OCI-LY7 (cell line): ENCODE measurements around the gene KHSRP. TPM values are rescaled to one million over a fixed set of nuclear protein-coding genes. Genes with fewer than 3 reads are reported as not detected.

ENCODE experiments used
- BruUV-seq: library from RNA; stranded (reverse); fragments of 400-500 nt; replicated peaks from 2 replicates; lab custom pipeline; 2021; lab: Mats Ljungman, UMichigan
- CTCF ChIA-PET: fragments of 300-600 bp; sonication (Branson Sonifier 250); formaldehyde crosslinking; loops from one replicate; lab custom pipeline; 2022; ENCODE audit warnings: antibody characterized with exemption; ENCODE audit not compliant: unreplicated experiment; lab: Charles Lee
- POLR2A ChIA-PET: fragments of 300-600 bp; sonication (Branson Sonifier 250); formaldehyde crosslinking; loops from one replicate; lab custom pipeline; 2022; ENCODE audit warnings: antibody characterized with exemption; lab: Charles Lee
- DNase-seq: peaks from one replicate; pipeline ENCODE4 v3.0.0-alpha.2; 2015; ENCODE audit warnings: low spot score
- H2AFZ ChIP-seq: fragments of 200-600 bp; sonication (generic), shearing (Covaris generic); 2 replicates; pipeline ENCODE4 v1.6.1; 2014; ENCODE audit warnings: mild to moderate bottlenecking, antibody characterized with exemption, low read length, moderate library complexity
- H3K27ac ChIP-seq: fragments of 200-600 bp; sonication (generic); 2 replicates; pipeline ENCODE4 v1.5.1; 2014; ENCODE audit warnings: mixed run types, low read depth, mild to moderate bottlenecking, moderate library complexity, low read length, inconsistent platforms; ENCODE audit not compliant: poor library complexity, severe bottlenecking
- H3K36me3 ChIP-seq: fragments of 200-600 bp; sonication (generic); 2 replicates; pipeline ENCODE4 v1.6.1; 2014; ENCODE audit warnings: mild to moderate bottlenecking, antibody characterized with exemption, low read length, moderate library complexity, mixed read lengths; ENCODE audit not compliant: insufficient read depth
- H3K4me1 ChIP-seq: fragments of 200-600 bp; sonication (generic); 2 replicates; pipeline ENCODE4 v1.5.1; 2014; ENCODE audit warnings: mild to moderate bottlenecking, low read length; ENCODE audit not compliant: insufficient read depth, poor library complexity, severe bottlenecking
- H3K4me2 ChIP-seq: fragments of 200-600 bp; sonication (generic); 2 replicates; pipeline ENCODE4 v1.6.1; 2014; ENCODE audit warnings: mild to moderate bottlenecking, low read length
- H3K4me3 ChIP-seq: fragments of 200-600 bp; sonication (generic); 2 replicates; pipeline ENCODE4 v1.5.1; 2014; ENCODE audit warnings: mild to moderate bottlenecking, low read depth, low read length; ENCODE audit not compliant: poor library complexity, severe bottlenecking
- H3K79me2 ChIP-seq: fragments of 200-600 bp; sonication (generic); 2 replicates; pipeline ENCODE4 v1.6.1; 2016; ENCODE audit warnings: low read depth, mild to moderate bottlenecking, low read length, moderate library complexity, mixed read lengths; ENCODE audit not compliant: insufficient read depth
- H3K9me2 ChIP-seq: fragments of 200-600 bp; sonication (generic); 2 replicates; pipeline ENCODE4 v1.6.1; 2016; ENCODE audit warnings: mild to moderate bottlenecking, low read length, mixed read lengths; ENCODE audit not compliant: insufficient read depth
- H3K9me3 ChIP-seq: fragments of 200-600 bp; sonication (generic); 2 replicates; pipeline ENCODE4 v1.6.1; 2014; ENCODE audit warnings: mild to moderate bottlenecking, mixed run types, low read length, mixed read lengths
- H4K20me1 ChIP-seq: fragments of 200-600 bp; sonication (generic); 2 replicates; pipeline ENCODE4 v1.6.1; 2014; ENCODE audit warnings: mild to moderate bottlenecking, antibody characterized with exemption, low read length, moderate library complexity, mixed read lengths; ENCODE audit not compliant: insufficient read depth
- EZH2phosphoT487 ChIP-seq: fragments of 200-600 bp; sonication (generic); IDR thresholded peaks from 2 replicates; pipeline ENCODE4 v1.6.1; 2018; ENCODE audit warnings: low read depth, borderline replicate concordance, mild to moderate bottlenecking, mixed run types, antibody characterized with exemption, low read length, moderate library complexity, mixed read lengths
- intact Hi-C: fragments of 100-400 bp; cut with micrococcal nuclease; formaldehyde crosslinking; loops from one replicate; pipeline ENCODE4 v1.10.0; 2022; ENCODE audit not compliant: unreplicated experiment
- total RNA-seq, 2 experiments: library from RNA; depleted of rRNA in 1 of 2; stranded (reverse); fragments of >200 nt in 1 of 2; shearing (Covaris generic) in 1 of 2; gene quantifications; 2 replicates each; pipeline ENCODE4 v1.2.3, GENCODE V29; 2014 to 2022
- TF ChIP-seq, protein P1 (sequence below): fragments of 200-600 bp; sonication (generic); conservative IDR thresholded peaks from 2 replicates; pipeline ENCODE4 v1.5.1; 2014; ENCODE audit warnings: mild to moderate bottlenecking, antibody characterized with exemption, low read length, moderate library complexity, mixed read lengths

Gene KHSRP
- total RNA-seq, 2 experiments from 2014 or later = 255 to 499 TPM

- Histone ChIP-seq H3K4me2 (no peak overlapping the region), H3K4me1 (peaks cover 9% of the 10 kb centered on the region), H3K79me2 (no peaks in the 10 kb centered on the region), H3K4me3 (no peak overlapping the region), H3K27ac (no peak overlapping the region), H3K36me3 (peaks cover 51% of the 10 kb centered on the region), H3K9me3 (no peaks in the 10 kb centered on the region), H2AFZ (no peak overlapping the region), H4K20me1 (no peaks in the 10 kb centered on the region), H3K9me2 (no peaks in the 10 kb centered on the region)
- no TSS peak for BruUV-seq
- ChIA-PET CTCF (no interaction called here), POLR2A (no interaction called here)
- intact Hi-C loops = no loop called here
- DNase-seq = no peak
- TF ChIP-seq, protein P1, sequence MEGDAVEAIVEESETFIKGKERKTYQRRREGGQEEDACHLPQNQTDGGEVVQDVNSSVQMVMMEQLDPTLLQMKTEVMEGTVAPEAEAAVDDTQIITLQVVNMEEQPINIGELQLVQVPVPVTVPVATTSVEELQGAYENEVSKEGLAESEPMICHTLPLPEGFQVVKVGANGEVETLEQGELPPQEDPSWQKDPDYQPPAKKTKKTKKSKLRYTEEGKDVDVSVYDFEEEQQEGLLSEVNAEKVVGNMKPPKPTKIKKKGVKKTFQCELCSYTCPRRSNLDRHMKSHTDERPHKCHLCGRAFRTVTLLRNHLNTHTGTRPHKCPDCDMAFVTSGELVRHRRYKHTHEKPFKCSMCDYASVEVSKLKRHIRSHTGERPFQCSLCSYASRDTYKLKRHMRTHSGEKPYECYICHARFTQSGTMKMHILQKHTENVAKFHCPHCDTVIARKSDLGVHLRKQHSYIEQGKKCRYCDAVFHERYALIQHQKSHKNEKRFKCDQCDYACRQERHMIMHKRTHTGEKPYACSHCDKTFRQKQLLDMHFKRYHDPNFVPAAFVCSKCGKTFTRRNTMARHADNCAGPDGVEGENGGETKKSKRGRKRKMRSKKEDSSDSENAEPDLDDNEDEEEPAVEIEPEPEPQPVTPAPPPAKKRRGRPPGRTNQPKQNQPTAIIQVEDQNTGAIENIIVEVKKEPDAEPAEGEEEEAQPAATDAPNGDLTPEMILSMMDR = no peak
- no peak for TF ChIP-seq EZH2phosphoT487
Measured at GRCh38 chr19:6378041-6378440, 46.6 kb downstream of the KHSRP start.

- H3K27ac ChIP-seq = no peak overlapping the region
- no peak overlapping the region for H3K4me2 ChIP-seq
- ChIA-PET CTCF (no interaction called here), POLR2A (no interaction called here)
- H2AFZ ChIP-seq = no peak overlapping the region
- H3K9me2 ChIP-seq = no peaks in the 10 kb centered on the region
- BruUV-seq = no TSS peak
- H3K4me3 ChIP-seq = no peak overlapping the region
- H3K79me2 ChIP-seq = no peaks in the 10 kb centered on the region
- no peaks in the 10 kb centered on the region for H4K20me1 ChIP-seq
- intact Hi-C loops = no loop called here
- peaks cover 39% of the 10 kb centered on the region for H3K36me3 ChIP-seq
- no peaks in the 10 kb centered on the region for H3K9me3 ChIP-seq
- peaks cover 13% of the 10 kb centered on the region for H3K4me1 ChIP-seq
- TF ChIP-seq EZH2phosphoT487 = no peak
- TF ChIP-seq, protein P1 = no peak
- DNase-seq = no peak
Measured at GRCh38 chr19:6376512-6377190, 48.0 kb downstream of the KHSRP start.

- BruUV-seq = no TSS peak
- no peak for DNase-seq
- ChIA-PET CTCF (no interaction called here), POLR2A (interaction anchor here (0.6 kb wide), 1 partner anchor 76 kb away, joined by 3 read pairs; no protein-coding TSS in a partner anchor)
- Histone ChIP-seq H3K27ac (no peak within 1 kb of the TSS), H3K9me2 (no peaks in the 10 kb centered on the region), H3K4me2 (no peak within 1 kb of the TSS), H2AFZ (no peak within 1 kb of the TSS), H3K36me3 (peaks cover 27% of the 10 kb centered on the region), H3K9me3 (no peaks in the 10 kb centered on the region), H3K79me2 (no peaks in the 10 kb centered on the region), H4K20me1 (no peaks in the 10 kb centered on the region), H3K4me1 (peaks cover 13% of the 10 kb centered on the region), H3K4me3 (no peak within 1 kb of the TSS)
- intact Hi-C loops = no loop called here
- TF ChIP-seq, protein P1 = no peak
- TF ChIP-seq EZH2phosphoT487 = no peak
Measured at GRCh38 chr19:6375411-6376010, 49.1 kb downstream of the KHSRP start, which contains the start of gene PSPN. PSPN (minus strand) TSS chr19:6375933; CDS start chr19:6375849, 84 bp downstream.
